Liver (tissue), 9 donors: Measurements from ENCODE around the gene PAX4. TPM values are rescaled to one million over a fixed set of nuclear protein-coding genes. Genes with fewer than 3 reads are reported as not detected.
"Not testable (repeated sequence)": the region's sequence is repeated elsewhere in the genome, so short reads cannot be mapped to it uniquely, and the experiment has no call there.

Experiments used
- DNase-seq: peaks from one replicate; pipeline ENCODE4 v3.0.0-alpha.2; 2017; ENCODE audit warnings: low spot score
- H3K27ac ChIP-seq, 2 donors: one replicate each; pipeline ENCODE4 v1.7.0; 2013; ENCODE audit warnings: inconsistent platforms in 2 of 2, low read length in 2 of 2, control low read depth in 1 of 2, low read depth in 1 of 2, mild to moderate bottlenecking in 1 of 2
- H3K27me3 ChIP-seq, 4 donors: one replicate each; pipeline versions ENCODE4 v1.6.1 to v1.7.0; 2013; ENCODE audit warnings: low read length in 3 of 4, inconsistent platforms in 1 of 4, mild to moderate bottlenecking in 1 of 4, moderate library complexity in 1 of 4; ENCODE audit not compliant: control insufficient read depth in 4 of 4, insufficient read depth in 4 of 4
- H3K36me3 ChIP-seq, 4 donors: one replicate each; pipeline versions ENCODE4 v1.6.1 to v1.7.0; 2013; ENCODE audit warnings: low read length in 3 of 4, mild to moderate bottlenecking in 3 of 4, low read depth in 1 of 4, moderate library complexity in 1 of 4; ENCODE audit not compliant: control insufficient read depth in 4 of 4, insufficient read depth in 3 of 4
- H3K4me1 ChIP-seq, 4 donors: one replicate each; pipeline versions ENCODE4 v1.6.1 to v1.7.0; 2013; ENCODE audit warnings: low read length in 3 of 4, mild to moderate bottlenecking in 3 of 4, moderate library complexity in 1 of 4; ENCODE audit not compliant: control insufficient read depth in 4 of 4, insufficient read depth in 4 of 4
- H3K4me3 ChIP-seq, 3 donors: one replicate each; pipeline versions ENCODE4 v1.6.1 to v1.7.0; 2013; ENCODE audit warnings: low read length in 3 of 3, control low read depth in 1 of 3, low read depth in 1 of 3, mild to moderate bottlenecking in 1 of 3
- H3K9ac ChIP-seq, 2 donors: one replicate each; pipeline ENCODE4 v1.7.0; 2013; ENCODE audit warnings: low read length in 2 of 2, mild to moderate bottlenecking in 2 of 2, moderate library complexity in 2 of 2, control low read depth in 1 of 2, low read depth in 1 of 2
- H3K9me3 ChIP-seq, 4 donors: one replicate each; pipeline versions ENCODE4 v1.6.1 to v1.7.0; 2013; ENCODE audit warnings: low read length in 3 of 4; ENCODE audit not compliant: control insufficient read depth in 4 of 4
- ATF3 ChIP-seq: IDR thresholded peaks from 2 replicates; pipeline ENCODE4 v1.6.1; 2016; ENCODE audit warnings: antibody characterized with exemption
- CTCF ChIP-seq: fragments of 150-350 bp; IDR thresholded peaks from 2 replicates; pipeline ENCODE4 v1.5.1; 2017; ENCODE audit warnings: improper control_type of control experiment, low read depth, low read length; ENCODE audit not compliant: missing input control
- EGR1 ChIP-seq, 2 donors: IDR thresholded peaks; 2 replicates each; pipeline ENCODE4 v1.6.1; 2016 to 2018; ENCODE audit warnings: antibody characterized with exemption in 2 of 2, low read depth in 2 of 2
- FOXA1 ChIP-seq: IDR thresholded peaks from 2 replicates; pipeline ENCODE4 v1.6.1; 2016; ENCODE audit warnings: antibody characterized with exemption
- FOXA2 ChIP-seq: IDR thresholded peaks from 2 replicates; pipeline ENCODE4 v1.6.1; 2016; ENCODE audit warnings: antibody characterized with exemption
- GABPA ChIP-seq, 2 donors: IDR thresholded peaks in 1 of 2; conservative IDR thresholded peaks in 1 of 2; 2 replicates each; pipeline ENCODE4 v1.6.1; 2016; ENCODE audit warnings: antibody characterized with exemption in 2 of 2, mild to moderate bottlenecking in 1 of 2, moderate library complexity in 1 of 2
- HNF4A ChIP-seq, 2 donors: conservative IDR thresholded peaks; 2 replicates each; pipeline ENCODE4 v1.6.1; 2016; ENCODE audit warnings: antibody characterized with exemption in 2 of 2, mild to moderate bottlenecking in 2 of 2
- HNF4G ChIP-seq: IDR thresholded peaks from 2 replicates; pipeline ENCODE4 v1.6.1; 2016; ENCODE audit warnings: antibody characterized with exemption
- JUND ChIP-seq, 2 donors: IDR thresholded peaks; 2 replicates each; pipeline ENCODE4 v1.6.1; 2016; ENCODE audit warnings: antibody characterized with exemption in 2 of 2
- NR2F2 ChIP-seq: IDR thresholded peaks from 2 replicates; pipeline ENCODE4 v1.6.1; 2016; ENCODE audit warnings: antibody characterized with exemption
- RAD21 ChIP-seq, 2 donors: IDR thresholded peaks; 2 replicates each; pipeline ENCODE4 v1.6.1; 2016; ENCODE audit warnings: antibody characterized with exemption in 2 of 2, mild to moderate bottlenecking in 2 of 2
- REST ChIP-seq: IDR thresholded peaks from 2 replicates; pipeline ENCODE4 v1.6.1; 2016; ENCODE audit warnings: antibody characterized with exemption, mild to moderate bottlenecking
- RXRA ChIP-seq, 2 donors: IDR thresholded peaks; 2 replicates each; pipeline ENCODE4 v1.6.1; 2017 to 2018; ENCODE audit warnings: antibody characterized with exemption in 2 of 2, mild to moderate bottlenecking in 1 of 2
- SP1 ChIP-seq: IDR thresholded peaks from 2 replicates; pipeline ENCODE4 v1.6.1; 2018; ENCODE audit warnings: antibody characterized with exemption, mild to moderate bottlenecking
- TAF1 ChIP-seq: conservative IDR thresholded peaks from 2 replicates; pipeline ENCODE4 v1.6.1; 2016; ENCODE audit warnings: antibody characterized with exemption, mild to moderate bottlenecking
- YY1 ChIP-seq: IDR thresholded peaks from 2 replicates; pipeline ENCODE4 v1.6.1; 2016; ENCODE audit warnings: antibody characterized with exemption, mild to moderate bottlenecking
- ZBTB33 ChIP-seq: IDR thresholded peaks from 2 replicates; pipeline ENCODE4 v1.6.1; 2016; ENCODE audit warnings: antibody characterized with exemption
- WGBS: extraction: QIAGEN DNeasy Blood & Tissue Kit; methylation state at CpG from one replicate; pipeline ENCODE4 v1.1.7; 2013; 5-methylcytosine and 5-hydroxymethylcytosine counted together
- polyA plus RNA-seq, 2 donors: library from polyadenylated mRNA; stranded (reverse) in 1 of 2; unstranded in 1 of 2; fragments of 200-250 nt in 1 of 2; fragments of >200 nt in 1 of 2; fragmentation: Nextera tagmentation in 1 of 2; extraction: Ambion mirVana in 1 of 2; gene quantifications; one replicate each; pipeline versions ENCODE4 v1.2.1 to v1.2.3, GENCODE V29; 2013 to 2015
- total RNA-seq, 2 donors: library from RNA; depleted of rRNA; stranded (reverse); fragments of >200 nt; gene quantifications; one replicate each; pipeline ENCODE4 v1.2.3, GENCODE V29; 2014
- TF ChIP-seq, protein P1 (sequence below): IDR thresholded peaks from 2 replicates; pipeline ENCODE4 v1.6.1; 2016; ENCODE audit warnings: antibody characterized with exemption
- donor health status: healthy.
- donor health status: healthy.
- donor health status: healthy.
- donor health status: healthy.
- donor health status: healthy.

Gene PAX4
- total and polyA plus RNA-seq, 4 donors, result not detected

- TF ChIP-seq RXRA (IDR thresholded peaks at IDR 0.05), result no peak
- no peak for TF ChIP-seq FOXA1
- TF ChIP-seq ATF3, result no peak
- no peak for TF ChIP-seq HNF4G
- no peak for TF ChIP-seq RAD21 (IDR thresholded peaks at IDR 0.05)
- no peak for TF ChIP-seq HNF4A (conservative IDR thresholded peaks at IDR 0.05)
- TF ChIP-seq CTCF, result no peak
- TF ChIP-seq EGR1 (IDR thresholded peaks at IDR 0.05; ENCODE audit: low read depth in 2 of 2), result no peak
- no peak for TF ChIP-seq YY1
- no peak for TF ChIP-seq TAF1
- no peak for DNase-seq
- WGBS, result 85% methylated on average over 3 of the region's 3 CpGs
- no peaks in the 10 kb centered on the region for H3K4me1 ChIP-seq
- H3K27me3 ChIP-seq, result no peaks in the 10 kb centered on the region
- H3K9ac ChIP-seq, result no peak overlapping the region
- peaks cover 0 to 5% (median 0%) of the 10 kb centered on the region in 4 donors for H3K36me3 ChIP-seq
- no peak overlapping the region for H3K27ac ChIP-seq
- no peak overlapping the region for H3K4me3 ChIP-seq
- no peaks in the 10 kb centered on the region for H3K9me3 ChIP-seq
Observed at GRCh38 chr7:127571741-127572505, 46.0 kb downstream of the PAX4 start.

GRCh38 chr7:127568034-127568433 lies 49.9 kb downstream of the PAX4 start:
- not testable (repeated sequence) for H3K9ac ChIP-seq, H3K4me3 ChIP-seq, H3K9me3 ChIP-seq, H3K36me3 ChIP-seq, H3K27ac ChIP-seq, H3K27me3 ChIP-seq, H3K4me1 ChIP-seq, DNase-seq
- WGBS, result no CpG with 5 or more reads among the region's 3 CpGs

- Histone ChIP-seq H3K9me3 (no peaks in the 10 kb centered on the region), H3K36me3 (peaks cover 0 to 1% (median 0%) of the 10 kb centered on the region in 4 donors), H3K9ac (no peak overlapping the region), H3K27ac (no peak overlapping the region), H3K4me3 (no peak overlapping the region), H3K4me1 (no peaks in the 10 kb centered on the region), H3K27me3 (no peaks in the 10 kb centered on the region)
- WGBS, result 85% methylated on average over 3 of the region's 3 CpGs
- no peak for DNase-seq
- TF ChIP-seq RAD21 (IDR thresholded peaks at IDR 0.05), result no peak
- no peak for TF ChIP-seq YY1
- no peak for TF ChIP-seq ZBTB33
- no peak for TF ChIP-seq TAF1
- TF ChIP-seq NR2F2, result no peak
- TF ChIP-seq EGR1 (IDR thresholded peaks at IDR 0.05; ENCODE audit: low read depth in 2 of 2), result no peak
- no peak for TF ChIP-seq GABPA (IDR thresholded peaks at IDR 0.05 in 1 of 2, conservative IDR thresholded peaks at IDR 0.05 in 1 of 2)
- no peak for TF ChIP-seq FOXA2
- TF ChIP-seq HNF4A (conservative IDR thresholded peaks at IDR 0.05), result no peak
- no peak for TF ChIP-seq CTCF
- TF ChIP-seq REST, result no peak
- no peak for TF ChIP-seq SP1
- TF ChIP-seq, protein P1, sequence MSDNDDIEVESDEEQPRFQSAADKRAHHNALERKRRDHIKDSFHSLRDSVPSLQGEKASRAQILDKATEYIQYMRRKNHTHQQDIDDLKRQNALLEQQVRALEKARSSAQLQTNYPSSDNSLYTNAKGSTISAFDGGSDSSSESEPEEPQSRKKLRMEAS, result no peak
- TF ChIP-seq JUND (IDR thresholded peaks at IDR 0.05), result no peak
Observed at GRCh38 chr7:127566242-127566641, 51.7 kb downstream of the PAX4 start.
